HG03378 (cell line): ENCODE measurements around the gene TMEM115.
"Not testable (repeated sequence)": the region's sequence is repeated elsewhere in the genome, so short reads cannot be mapped to it uniquely, and the experiment has no call there.

Source experiments
- ATAC-seq: cut with Tn5 transposase; IDR thresholded peaks from one replicate; pipeline ENCODE4 v1.9.1; 2021; ENCODE audit warnings: mild to moderate bottlenecking, moderate library complexity; ENCODE audit not compliant: unreplicated experiment

The TMEM115 gene

GRCh38 chr3:50319181-50319893, 40.0 kb downstream of the TMEM115 start:
- ATAC-seq = no peak

GRCh38 chr3:50318615-50319014, 40.7 kb downstream of the TMEM115 start:
- no peak for ATAC-seq

GRCh38 chr3:50318163-50318562, 41.2 kb downstream of the TMEM115 start:
- no peak for ATAC-seq

GRCh38 chr3:50317300-50317699, 42.0 kb downstream of the TMEM115 start:
- ATAC-seq = no peak

- no peak for ATAC-seq
Measured at GRCh38 chr3:50316657-50317242, 42.6 kb downstream of the TMEM115 start.

- no peak for ATAC-seq
Measured at GRCh38 chr3:50314816-50315215, 44.5 kb downstream of the TMEM115 start.

GRCh38 chr3:50314342-50314741, 45.0 kb downstream of the TMEM115 start:
- ATAC-seq = no peak

GRCh38 chr3:50312041-50312440, 47.3 kb downstream of the TMEM115 start:
- ATAC-seq = not testable (repeated sequence)
